OCI-M2 (cell line): Measurements from ENCODE around the gene ABTB1.
"Not testable (repeated sequence)": the region's sequence is repeated elsewhere in the genome, so short reads cannot be mapped to it uniquely, and the experiment has no call there.

Source experiments
- DNase-seq: peaks from one replicate; lab custom pipeline; 2025; ENCODE audit not compliant: unreplicated experiment; lab: John Stamatoyannopoulos, UW

The ABTB1 gene

GRCh38 chr3:127671523-127672428 is 976 bp upstream of the ABTB1 start:
- DNase-seq: no peak

DNA sequence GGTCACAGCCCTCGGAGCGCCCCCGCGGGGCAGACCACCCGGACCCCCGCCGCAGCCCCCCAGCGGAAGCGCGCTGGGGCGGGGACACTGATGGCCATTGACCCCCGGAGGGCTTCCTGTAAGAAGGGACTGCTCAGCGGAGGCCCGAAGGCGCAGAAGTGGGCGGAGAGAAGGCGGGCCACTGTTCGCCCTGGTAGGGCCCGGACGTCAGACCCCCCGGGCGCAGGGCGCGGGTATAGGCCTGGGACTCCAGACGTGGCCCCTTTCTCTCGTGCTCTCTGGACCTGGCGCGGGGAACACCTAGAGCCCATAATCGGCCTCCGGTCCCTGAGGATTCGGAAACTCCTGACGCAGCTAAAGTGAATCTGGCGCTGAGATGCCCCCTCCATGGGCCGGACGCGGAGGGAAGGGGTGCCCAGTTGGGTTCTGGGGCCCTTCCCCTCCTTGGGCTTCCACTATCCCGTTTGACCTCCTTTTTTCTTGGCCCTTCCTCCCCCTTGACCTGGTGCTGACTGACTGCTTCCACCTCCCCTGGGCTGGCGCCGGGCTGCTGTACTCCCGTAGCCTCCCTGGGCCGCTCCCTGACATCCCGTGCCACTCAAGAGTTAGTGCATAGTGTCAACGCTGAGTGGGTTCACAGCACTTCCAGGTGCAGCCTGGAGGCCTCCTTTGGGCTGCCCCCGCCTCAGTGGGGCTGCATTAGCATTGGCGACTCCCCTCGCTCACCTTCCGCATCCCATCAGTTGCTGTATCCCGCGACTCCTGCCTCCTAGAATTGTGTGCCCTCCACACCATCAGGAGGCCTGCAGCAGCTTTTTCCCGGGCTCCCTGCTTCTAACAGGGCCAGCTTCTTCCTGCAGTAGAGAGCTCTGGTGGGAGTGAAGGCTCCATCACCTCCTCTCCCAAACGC is 694 bp downstream of the ABTB1 start:
- no peak for DNase-seq

DNA sequence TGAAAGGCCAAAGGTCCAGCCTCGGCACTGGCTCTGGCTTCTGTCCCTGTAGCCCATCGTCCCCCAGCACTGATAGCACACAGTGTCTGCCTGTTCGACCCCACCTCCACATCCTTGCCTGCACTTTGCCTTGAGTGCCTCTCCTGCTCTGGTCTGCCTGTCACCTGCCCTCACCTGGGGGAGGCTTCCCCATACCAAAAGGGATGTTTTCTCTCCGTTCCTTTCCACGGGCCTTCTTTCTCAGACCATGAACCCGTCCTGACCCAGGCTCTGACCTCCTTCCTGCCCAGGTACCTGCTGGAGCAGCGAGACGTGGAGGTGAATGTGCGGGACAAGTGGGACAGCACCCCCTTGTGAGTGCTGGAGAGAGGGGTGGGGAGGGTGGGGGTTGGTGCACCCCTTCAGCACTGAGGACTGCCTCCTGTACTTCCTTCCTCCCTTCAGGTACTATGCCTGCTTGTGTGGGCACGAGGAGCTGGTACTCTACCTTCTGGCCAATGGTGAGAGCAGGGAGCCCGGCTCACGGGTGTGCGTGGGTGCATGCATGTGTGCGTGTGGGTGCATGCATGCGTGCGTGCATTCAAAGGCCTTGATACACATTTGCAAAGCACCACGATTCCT is 1.5 kb downstream of the ABTB1 start:
- no peak for DNase-seq

DNA sequence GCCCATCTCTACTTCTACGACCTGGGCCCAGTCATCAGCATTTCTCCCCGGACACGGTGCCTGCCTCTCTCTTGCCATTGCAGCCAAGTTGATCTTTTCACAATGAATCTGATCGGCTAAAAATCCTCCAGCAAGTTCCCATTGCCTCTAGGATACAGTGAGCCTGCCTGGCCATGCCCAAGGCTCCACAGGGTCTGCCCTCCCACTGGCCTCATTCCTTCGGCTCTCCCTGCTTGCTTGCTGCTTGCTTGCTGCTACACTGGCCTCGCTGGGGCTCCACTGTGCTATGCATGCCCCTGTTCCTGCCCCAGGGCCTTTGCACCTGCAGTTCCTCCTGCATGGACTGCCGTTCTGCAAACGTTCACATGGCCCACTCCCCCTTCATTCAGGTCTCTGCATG is 2.0 kb downstream of the ABTB1 start:
- no peak for DNase-seq

GRCh38 chr3:127675651-127676391 is 3.1 kb downstream of the ABTB1 start:
- no peak for DNase-seq

- no peak for DNase-seq
Measured at GRCh38 chr3:127676456-127676855, 3.7 kb downstream of the ABTB1 start.

DNA sequence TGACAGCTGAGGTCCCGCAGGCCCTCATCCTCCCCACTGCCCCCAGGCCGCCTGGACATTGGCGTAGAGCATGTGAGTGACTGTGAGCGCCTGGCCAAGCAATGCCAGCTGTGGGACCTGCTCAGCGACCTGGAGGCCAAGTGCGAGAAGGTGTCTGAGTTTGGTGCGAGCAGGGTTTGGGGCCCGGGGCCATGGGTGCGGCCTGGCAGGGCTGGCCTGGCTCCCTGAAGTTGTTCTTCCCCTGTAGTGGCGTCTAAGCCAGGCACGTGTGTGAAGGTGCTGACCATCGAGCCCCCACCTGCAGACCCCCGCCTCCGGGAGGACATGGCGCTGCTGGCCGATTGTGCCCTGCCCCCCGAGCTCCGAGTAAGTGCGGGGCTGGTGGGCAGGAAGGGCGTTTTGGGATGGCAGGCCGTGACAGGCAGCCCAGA is 4.2 kb downstream of the ABTB1 start:
- no peak for DNase-seq

DNA sequence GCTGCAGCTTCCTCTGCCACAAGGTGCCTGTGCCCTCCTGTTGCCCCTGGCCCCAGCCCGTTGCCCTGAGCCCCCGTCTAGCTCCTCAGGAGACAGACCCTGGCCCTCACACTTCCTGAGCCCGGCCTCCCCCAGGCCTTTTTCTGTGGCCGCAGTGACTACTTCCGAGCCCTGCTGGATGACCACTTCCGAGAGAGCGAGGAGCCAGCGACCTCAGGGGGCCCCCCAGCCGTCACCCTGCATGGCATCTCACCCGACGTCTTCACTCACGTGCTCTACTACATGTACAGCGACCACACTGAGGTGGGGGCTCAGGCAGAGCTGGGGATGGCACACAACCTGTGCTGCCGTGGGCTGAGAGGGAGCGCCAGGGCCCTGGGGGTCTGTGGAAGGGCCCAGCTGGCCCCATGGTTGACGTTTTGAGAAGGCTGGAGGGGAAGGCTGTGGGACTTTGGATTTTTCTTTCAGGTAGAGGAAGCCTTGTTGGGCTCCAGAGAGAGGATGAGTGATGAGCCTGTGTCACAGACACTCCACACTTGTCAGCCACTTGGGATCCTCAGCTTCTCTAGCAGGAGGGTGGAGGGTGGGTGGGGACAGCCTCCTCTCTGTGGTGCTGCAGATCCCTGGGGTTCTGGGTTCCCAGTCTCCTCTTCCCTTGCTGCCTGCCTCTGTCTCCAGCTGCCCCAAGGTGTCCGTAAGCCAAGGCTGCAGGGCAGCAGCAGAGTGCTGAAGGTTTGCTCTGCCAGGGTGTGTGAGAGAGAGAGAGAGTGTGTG is 5.0 kb downstream of the ABTB1 start:
- DNase-seq: no peak

- no peak for DNase-seq
Measured at GRCh38 chr3:127678315-127678599, 5.5 kb downstream of the ABTB1 start.

DNA sequence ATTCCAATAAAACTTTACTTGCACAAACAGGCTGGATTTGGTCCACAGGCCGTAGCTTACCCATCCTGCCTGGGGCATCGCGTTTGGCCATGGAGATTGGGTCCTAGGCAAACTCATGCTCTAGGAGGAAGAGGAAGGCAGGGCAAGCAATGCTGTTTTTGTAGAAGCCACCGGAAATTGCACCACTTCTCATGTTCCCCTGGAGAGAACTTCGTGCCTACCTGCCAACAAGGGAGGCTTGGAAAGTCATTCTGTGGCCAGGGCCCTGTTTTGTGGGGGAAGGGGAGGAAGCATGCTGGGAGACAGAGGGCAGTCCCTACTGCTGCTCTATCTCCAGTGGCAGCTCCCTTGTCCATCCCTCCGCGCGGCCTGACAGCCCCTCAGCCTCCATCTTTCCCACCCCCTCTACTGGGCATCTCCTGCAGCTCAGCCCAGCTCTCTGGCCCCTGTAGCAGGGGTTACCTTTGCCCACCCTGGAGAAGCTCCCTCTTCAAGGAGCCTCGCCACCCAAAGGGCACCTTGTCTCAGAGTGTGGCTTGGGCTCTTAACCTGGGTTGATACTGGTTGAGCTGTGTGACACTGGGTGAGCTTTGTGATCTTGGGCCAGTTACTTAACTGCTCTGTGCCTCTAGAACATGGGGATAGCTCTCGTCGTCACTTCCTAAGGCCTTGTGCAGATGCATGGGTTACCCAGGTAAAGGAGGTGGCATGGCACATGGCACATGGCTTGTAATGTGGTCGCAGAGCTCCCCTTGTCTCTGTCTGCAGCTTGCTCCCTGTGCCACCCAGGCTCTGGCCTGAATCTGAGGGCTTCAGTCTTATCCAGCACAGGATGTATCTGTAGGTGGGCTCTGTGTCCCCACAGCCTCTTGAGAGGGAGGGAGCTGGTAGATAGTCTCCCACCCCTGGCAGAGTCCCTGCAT is 6.1 kb downstream of the ABTB1 start:
- DNase-seq: no peak

DNA sequence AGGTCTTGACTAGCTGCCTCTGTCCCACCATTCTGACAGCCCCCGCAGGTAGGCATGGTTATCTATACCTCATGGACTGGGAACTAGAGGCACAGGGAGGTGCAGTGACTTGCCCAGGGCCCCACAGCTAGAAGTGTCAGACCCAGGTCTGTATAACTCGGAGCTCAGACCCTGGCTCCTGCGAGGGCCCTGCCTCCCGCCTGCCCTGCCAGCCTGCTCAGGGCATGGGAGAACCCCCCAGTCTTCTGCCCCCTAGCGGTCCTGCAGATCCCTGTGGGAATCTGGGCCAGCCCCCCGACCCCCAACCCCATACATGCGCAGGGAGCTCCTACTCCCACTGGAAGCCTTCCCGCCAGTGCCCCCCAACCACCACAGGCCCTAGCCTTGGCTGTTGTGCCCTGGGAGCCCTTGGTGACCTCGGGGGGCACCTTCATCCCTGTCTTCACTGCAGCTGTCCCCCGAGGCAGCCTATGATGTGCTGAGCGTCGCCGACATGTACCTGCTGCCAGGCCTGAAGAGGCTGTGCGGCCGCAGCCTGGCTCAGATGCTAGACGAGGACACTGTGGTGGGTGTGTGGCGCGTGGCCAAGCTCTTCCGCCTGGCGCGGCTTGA is 6.9 kb downstream of the ABTB1 start:
- DNase-seq: no peak

- no peak for DNase-seq
Measured at GRCh38 chr3:127680146-127680661, 7.5 kb downstream of the ABTB1 start.

- DNase-seq: no peak
Measured at GRCh38 chr3:127680798-127681221, 8.1 kb downstream of the ABTB1 start.

DNA sequence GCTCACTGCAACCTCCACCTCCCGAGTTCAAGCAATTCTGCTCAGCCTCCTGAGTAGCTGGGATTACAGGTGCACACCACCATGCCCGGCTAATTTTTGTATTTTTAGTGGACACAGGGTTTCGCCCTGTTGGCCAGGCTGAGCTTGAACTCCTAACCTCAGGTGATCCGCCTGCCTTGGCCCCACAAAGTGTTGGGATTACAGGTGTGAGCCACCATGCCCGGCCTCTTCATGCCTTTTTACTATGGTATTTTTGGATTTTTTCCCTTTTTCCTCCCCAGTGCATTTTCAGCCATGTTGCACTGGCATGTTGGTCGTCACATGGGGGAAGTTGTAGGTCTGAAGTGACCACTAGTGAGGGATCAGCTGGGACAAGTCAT is 9.4 kb downstream of the ABTB1 start:
- DNase-seq: not testable (repeated sequence)

GRCh38 chr3:127682561-127682960 is 9.8 kb downstream of the ABTB1 start:
- DNase-seq: no peak

DNA sequence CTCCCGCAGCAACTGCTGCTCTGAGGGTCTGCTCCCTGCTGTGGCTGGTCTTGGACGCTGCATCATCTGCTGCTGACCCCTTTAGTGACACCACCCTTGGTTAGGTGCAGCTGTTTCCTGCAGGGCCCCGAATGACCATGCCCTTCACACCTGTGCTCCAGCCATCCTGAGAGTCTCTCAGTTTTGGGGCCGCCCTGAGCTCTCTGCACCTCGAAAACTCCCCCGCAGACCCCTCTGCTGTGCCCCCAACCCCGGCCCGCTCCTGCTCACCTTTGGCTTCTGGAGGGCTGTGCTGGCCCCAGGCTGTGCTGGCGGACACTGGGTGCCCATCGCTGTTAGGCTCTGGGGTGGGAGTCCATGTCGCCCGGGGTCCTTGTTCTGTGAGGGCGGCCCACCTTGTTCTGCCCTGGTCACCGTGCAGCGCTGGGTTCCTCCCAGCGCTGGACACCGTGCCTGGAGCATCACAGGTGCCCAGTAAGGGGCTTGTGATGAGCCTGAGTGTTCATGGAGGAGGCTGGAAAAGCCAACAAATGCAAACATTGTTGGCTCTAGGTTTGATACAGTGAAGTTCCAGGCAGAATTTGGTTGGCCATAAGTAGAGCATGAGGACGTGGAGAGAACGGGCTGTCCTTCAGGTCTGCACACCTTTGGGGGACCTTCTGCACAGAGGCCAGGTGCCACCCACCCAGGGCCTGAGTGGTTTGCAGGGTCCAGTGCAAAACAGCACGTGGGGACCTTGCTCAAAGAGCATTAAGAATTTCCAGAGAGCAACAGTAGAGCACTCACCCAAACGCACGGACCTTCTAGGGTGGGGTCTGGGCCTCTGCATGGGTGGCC is 12.3 kb downstream of the ABTB1 start:
- no peak for DNase-seq

- no peak for DNase-seq
Measured at GRCh38 chr3:127685708-127686511, 13.2 kb downstream of the ABTB1 start.
